Psoas muscle (tissue), 8 donors: Measurements from ENCODE around the gene CNDP2. TPM values are rescaled to one million over a fixed set of nuclear protein-coding genes. Genes with fewer than 3 reads are reported as not detected.

ENCODE experiments used
- ATAC-seq, 4 donors: fragments of 200-7000 bp; cut with Tn5 transposase; one replicate each; pipeline ENCODE4 v1.9.1; 2020; ENCODE audit warnings: moderate library complexity in 3 of 4, mild to moderate bottlenecking in 2 of 4
- DNase-seq, 2 donors: peaks; one replicate each; pipeline ENCODE4 v3.0.0-alpha.2; 2020
- H3K27ac ChIP-seq: fragments of 200-600 bp; one replicate; pipeline ENCODE4 v1.8.0; 2022
- H3K27me3 ChIP-seq, 3 donors: fragments of 200-600 bp in 1 of 3; one replicate each; pipeline versions ENCODE4 v1.6.1 to v1.8.0; 2013 to 2022; ENCODE audit warnings: low read length in 2 of 3, mild to moderate bottlenecking in 2 of 3, moderate library complexity in 1 of 3; ENCODE audit not compliant: insufficient read depth in 3 of 3
- H3K36me3 ChIP-seq, 2 donors: fragments of 200-600 bp in 1 of 2; one replicate each; pipeline versions ENCODE4 v1.6.1 to v1.8.0; 2013 to 2022; ENCODE audit warnings: low read depth in 1 of 2, mild to moderate bottlenecking in 1 of 2, moderate library complexity in 1 of 2; ENCODE audit not compliant: insufficient read depth in 1 of 2
- H3K4me1 ChIP-seq: fragments of 200-600 bp; one replicate; pipeline ENCODE4 v1.8.0; 2022
- H3K4me3 ChIP-seq: fragments of 200-600 bp; one replicate; pipeline ENCODE4 v1.8.0; 2022; ENCODE audit warnings: mild to moderate bottlenecking
- H3K9me3 ChIP-seq: fragments of 200-600 bp; one replicate; pipeline ENCODE4 v1.8.0; 2022
- CTCF ChIP-seq: fragments of 200-600 bp; IDR thresholded peaks from one replicate; pipeline ENCODE4 v1.8.0; 2022; ENCODE audit warnings: antibody characterized with exemption
- WGBS, 3 donors: extraction: QIAGEN DNeasy Blood & Tissue Kit; methylation state at CpG; one replicate each; pipeline versions ENCODE4 v1.1.6 to v1.1.7; 2013; 5-methylcytosine and 5-hydroxymethylcytosine counted together
- intact Hi-C, 2 donors: fragments of 100-400 bp; cut with DNase I; formaldehyde crosslinking; loops; one replicate each; pipeline versions ENCODE4 v1.11.0 to v1.14.2; 2022
- polyA plus RNA-seq, 3 donors: library from polyadenylated mRNA; stranded (reverse); fragments of 200-250 nt; gene quantifications; one replicate each; pipeline ENCODE4 v1.2.3, GENCODE V29; 2013
- total RNA-seq, 4 donors: library from RNA; stranded (reverse); fragmentation: NEBNext Ultra II Directional in 2 of 4; extraction: Animal tissue kit (Norgen Biotek cat#: 25700) in 2 of 4; gene quantifications; one replicate each; pipeline versions ENCODE4 v1.2.1 to v1.2.4, GENCODE V29; 2021 to 2023
- donor health status: healthy with polysubstance abuse.
- donor health status: DM: no; HTN: no; CAD: no; lungs with moderate emphysema.
- donor health status: Bipolar disorder and iron deficiency.
- donor health status: healthy.
- donor health status: DM: yes; HTN: yes; CAD: no.
- donor health status: DM: no; HTN: no; CAD: no.
- donor health status: DM: no; HTN: no; CAD: no.
- donor health status: DM: yes; HTN: yes; CAD: no.

Gene CNDP2
- total and polyA plus RNA-seq, 7 donors, result 24.3 to 51.9 (median 41.4) TPM

GRCh38 chr18:74451148-74451547 lies 45.0 kb upstream of the CNDP2 start:
- 69 to 73% (median 70%) methylated on average over 11 of the region's 11 CpGs for WGBS, 3 donors
- no peaks in the 10 kb centered on the region for H3K4me1 ChIP-seq
- intact Hi-C loops, result no loop called here
- peaks cover 0 to 37% (median 9%) of the 10 kb centered on the region in 3 donors for H3K27me3 ChIP-seq
- H3K4me3 ChIP-seq, result no peak overlapping the region
- H3K36me3 ChIP-seq, result no peaks in the 10 kb centered on the region
- TF ChIP-seq CTCF, result no peak
- DNase-seq (no peak), ATAC-seq (no peak)
- H3K9me3 ChIP-seq, result no peaks in the 10 kb centered on the region
- no peak overlapping the region for H3K27ac ChIP-seq

- Histone ChIP-seq H3K9me3 (no peaks in the 10 kb centered on the region), H3K4me3 (no peak overlapping the region), H3K27ac (no peak overlapping the region), H3K36me3 (no peaks in the 10 kb centered on the region), H3K4me1 (no peaks in the 10 kb centered on the region), H3K27me3 (peaks cover 0 to 51% (median 18%) of the 10 kb centered on the region in 3 donors)
- ATAC-seq, result no peak
- 51 to 57% (median 52%) methylated on average over 7 of the region's 7 CpGs for WGBS, 3 donors
- TF ChIP-seq CTCF, result no peak
- intact Hi-C loops, result no loop called here
- DNase-seq, result no peak
Observed at GRCh38 chr18:74453016-74453566, 43.1 kb upstream of the CNDP2 start.

- no peaks in the 10 kb centered on the region for H3K4me1 ChIP-seq
- no peaks in the 10 kb centered on the region for H3K9me3 ChIP-seq
- no peak overlapping the region for H3K27ac ChIP-seq
- DNase-seq (no peak), ATAC-seq (no peak)
- H3K27me3 ChIP-seq, result peaks cover 0 to 55% (median 18%) of the 10 kb centered on the region in 3 donors
- no peak for TF ChIP-seq CTCF
- 85 to 94% (median 91%) methylated on average over 6 of the region's 6 CpGs for WGBS, 3 donors
- intact Hi-C loops, result no loop called here
- H3K4me3 ChIP-seq, result no peak overlapping the region
- no peaks in the 10 kb centered on the region for H3K36me3 ChIP-seq
Observed at GRCh38 chr18:74453642-74454198, 42.4 kb upstream of the CNDP2 start.

- intact Hi-C loops, result no loop called here
- TF ChIP-seq CTCF, result no peak
- H3K4me3 ChIP-seq, result no peak overlapping the region
- peaks cover 0 to 58% (median 18%) of the 10 kb centered on the region in 3 donors for H3K27me3 ChIP-seq
- H3K9me3 ChIP-seq, result no peaks in the 10 kb centered on the region
- H3K27ac ChIP-seq, result no peak overlapping the region
- DNase-seq, result no peak
- no peaks in the 10 kb centered on the region for H3K36me3 ChIP-seq
- H3K4me1 ChIP-seq, result no peaks in the 10 kb centered on the region
- WGBS, 3 donors, result 67 to 75% (median 68%) methylated on average over 9 of the region's 9 CpGs
- ATAC-seq, result no peak
Observed at GRCh38 chr18:74454279-74454751, 41.8 kb upstream of the CNDP2 start.
